Kidney tubule cell (primary cell): Measurements from ENCODE around the gene MYL11.
"Not testable (repeated sequence)": the region's sequence is repeated elsewhere in the genome, so short reads cannot be mapped to it uniquely, and the experiment has no call there.

Experiments
- DNase-seq: peaks from one replicate; pipeline ENCODE4 v3.0.0-alpha.2; 2018; ENCODE audit warnings: low spot score

The MYL11 gene, protein sequence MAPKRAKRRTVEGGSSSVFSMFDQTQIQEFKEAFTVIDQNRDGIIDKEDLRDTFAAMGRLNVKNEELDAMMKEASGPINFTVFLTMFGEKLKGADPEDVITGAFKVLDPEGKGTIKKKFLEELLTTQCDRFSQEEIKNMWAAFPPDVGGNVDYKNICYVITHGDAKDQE

DNA sequence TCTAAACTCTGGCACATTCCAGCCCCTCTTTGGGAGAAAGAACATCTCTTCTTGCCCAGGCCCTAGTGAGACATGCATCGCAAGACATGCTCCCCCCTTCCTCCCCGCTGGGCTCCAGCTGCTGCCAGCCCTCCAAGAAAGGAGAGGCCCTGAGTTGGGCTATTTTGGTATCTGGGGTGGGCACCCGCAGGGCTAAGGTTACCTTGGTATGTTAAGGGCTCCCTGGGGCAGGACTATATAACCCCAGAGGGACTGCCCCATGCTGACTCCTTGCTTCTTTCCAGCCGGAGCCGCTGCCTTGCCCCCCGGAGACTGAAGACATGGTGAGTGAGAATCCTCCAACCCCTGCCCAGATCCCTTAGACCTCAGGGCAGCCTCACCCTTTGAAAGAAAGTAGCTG, at the start of gene MYL11:
TSS of gene MYL11 (plus strand) at position 265 of the 400 bp plus-strand sequence. CDS start at position 321, 56 bp downstream.
- DNase-seq: no peak

DNA sequence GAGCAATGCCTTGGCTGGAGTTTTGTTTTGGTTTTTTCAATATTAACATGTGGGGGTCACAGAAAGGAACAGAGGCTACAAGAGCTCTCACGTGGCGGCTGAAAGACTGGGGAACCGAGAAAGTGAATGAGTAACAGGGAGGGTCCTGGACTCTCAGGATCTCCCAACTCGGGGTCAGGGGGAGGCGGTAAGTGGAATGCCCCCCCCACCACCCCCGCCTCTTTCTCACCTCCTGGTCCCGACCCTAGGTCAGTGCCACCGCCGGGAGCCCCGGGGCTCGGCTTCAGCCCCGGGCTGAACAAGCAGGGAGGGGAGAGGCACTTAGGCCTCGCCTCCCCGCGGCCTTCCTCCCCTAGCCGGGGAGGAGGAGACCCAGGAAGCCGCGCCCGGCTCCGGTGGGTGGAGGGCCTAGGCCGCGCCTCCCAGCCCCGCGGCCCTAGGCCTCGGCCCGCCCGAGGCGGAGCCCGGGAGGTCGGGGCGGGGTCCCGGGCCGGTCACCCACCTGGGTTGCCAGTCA, 40.1 kb upstream of the MYL11 start:
- DNase-seq: peak; percentile 88

DNA sequence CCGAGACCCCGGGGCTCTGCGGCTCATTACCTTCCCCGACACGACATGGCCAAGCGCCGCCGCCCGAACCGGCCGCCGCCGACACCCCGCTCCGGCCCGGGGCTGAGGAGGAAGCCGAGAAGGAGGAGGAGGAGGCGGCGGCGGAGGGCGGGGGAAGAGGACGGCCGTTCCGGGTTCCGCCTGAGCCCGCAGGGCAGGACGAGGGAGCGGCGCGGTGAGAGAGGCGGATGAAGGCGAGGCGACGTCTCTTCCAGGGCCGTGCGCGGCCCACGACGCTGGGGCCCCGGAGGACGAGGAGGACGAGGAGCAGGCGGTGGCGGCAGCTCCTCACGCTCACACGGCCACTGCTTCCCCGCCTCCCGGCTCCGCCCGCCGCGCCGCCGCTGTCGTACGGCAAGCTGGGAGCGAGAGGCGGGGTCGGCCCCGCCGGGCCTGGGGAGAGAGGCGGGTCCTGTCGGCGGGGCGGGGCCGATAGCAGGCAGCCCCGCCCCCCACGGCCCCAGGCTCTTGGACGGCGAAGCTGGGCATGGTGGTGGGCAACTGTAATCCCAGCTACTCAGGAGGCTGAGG, 39.5 kb upstream of the MYL11 start:
- peak; percentile 85 for DNase-seq

DNA sequence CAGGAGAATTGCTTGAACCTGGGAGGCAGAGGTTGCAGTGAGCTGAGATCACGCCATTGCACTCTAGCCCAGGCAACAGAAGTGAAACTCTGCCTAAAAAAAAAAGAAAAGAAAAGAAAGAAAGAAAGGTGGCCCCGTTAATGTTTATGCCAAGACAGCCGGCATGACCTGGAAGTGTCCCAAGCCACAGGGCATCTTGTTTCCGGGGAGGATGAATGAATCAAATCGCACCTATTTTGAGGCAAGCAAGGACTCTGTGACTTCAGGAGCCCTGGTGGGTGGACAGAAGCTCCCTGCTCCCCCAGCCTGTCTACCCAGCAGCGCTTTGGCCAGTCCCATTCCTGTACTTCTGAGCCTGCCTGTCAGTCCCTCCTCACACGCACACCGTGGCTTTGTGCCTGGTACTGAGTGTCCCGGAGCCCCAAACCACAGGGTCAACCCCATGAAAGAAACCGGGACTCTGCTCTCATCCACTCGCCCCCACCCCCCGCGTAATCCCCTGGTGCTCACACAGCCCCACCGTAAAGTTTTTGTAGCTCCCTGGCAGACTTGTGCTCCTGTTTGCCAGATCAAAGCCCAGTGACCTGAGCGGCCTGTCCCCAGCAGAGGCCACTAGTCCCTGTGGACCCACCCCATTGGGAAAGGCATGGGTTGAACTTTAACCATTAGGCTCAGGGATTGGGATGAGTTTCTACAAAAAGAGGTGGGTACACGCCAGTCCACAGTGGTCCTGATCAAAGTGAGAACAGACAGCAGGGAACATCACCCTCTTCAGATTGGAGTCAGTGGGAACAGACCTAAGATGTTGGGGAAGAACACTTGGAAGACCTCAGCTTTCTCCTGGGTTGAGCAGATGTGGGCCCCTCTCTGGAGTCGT, 38.8 kb upstream of the MYL11 start:
- peak; percentile 75 for DNase-seq

DNA sequence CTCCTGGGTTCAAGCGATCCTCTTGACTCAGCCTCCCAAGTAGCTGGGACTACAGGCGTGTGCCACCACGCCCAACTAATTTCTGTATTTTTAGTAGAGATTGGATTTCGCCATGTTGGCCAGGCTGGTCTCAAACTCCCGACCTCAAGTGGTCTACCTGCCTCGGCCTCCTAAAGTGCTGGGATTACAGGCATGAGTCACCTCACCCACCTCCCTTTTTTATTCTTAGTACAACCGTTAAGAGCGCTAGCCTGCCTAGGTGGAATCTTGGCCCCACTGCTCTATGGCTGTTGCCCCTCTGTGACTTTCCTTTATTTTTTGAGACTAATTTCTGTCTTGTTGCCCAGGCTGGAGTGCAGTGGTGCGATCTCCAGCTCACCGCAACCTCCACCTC, 36.6 kb upstream of the MYL11 start:
- DNase-seq: not testable (repeated sequence)

DNA sequence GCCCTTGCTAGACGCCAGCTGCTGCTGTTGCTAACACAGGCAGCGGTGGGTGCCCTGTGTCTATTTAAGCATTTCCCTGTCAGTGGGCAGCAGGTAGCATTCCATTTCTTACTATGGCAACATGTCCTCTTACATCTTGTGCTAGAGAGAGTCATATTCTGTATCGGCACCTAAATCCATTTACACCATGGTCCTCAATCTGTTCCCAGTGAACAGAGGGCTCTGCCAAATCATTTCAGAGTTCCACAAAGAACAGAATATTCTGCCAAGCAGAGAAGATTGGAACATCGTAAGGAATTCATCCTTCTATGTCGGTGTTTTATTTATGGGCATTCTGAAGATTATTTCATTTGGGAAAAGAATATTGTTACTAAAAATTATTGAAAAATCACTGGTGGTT, 35.9 kb upstream of the MYL11 start:
- DNase-seq: not testable (repeated sequence)

DNA sequence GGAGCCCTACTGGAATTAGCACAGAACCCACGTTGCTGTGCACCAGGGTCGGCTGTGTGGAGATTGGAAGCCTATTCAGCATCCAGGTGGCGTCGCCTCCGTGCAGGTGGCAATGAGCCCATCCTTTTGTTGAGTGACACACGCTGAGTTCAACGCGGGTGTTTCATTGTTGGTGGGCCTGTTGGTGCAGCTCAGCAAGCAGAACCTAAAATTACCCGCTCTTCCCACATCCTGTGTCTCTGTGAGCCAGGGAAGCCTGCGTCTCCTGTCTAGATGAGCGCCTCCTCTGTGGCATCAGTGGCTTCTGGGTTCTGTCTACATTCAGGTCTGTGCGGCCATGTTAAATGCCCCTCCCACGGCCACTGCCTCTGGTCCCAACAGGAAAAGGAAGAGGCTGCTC, 34.0 kb upstream of the MYL11 start:
- DNase-seq: no peak

DNA sequence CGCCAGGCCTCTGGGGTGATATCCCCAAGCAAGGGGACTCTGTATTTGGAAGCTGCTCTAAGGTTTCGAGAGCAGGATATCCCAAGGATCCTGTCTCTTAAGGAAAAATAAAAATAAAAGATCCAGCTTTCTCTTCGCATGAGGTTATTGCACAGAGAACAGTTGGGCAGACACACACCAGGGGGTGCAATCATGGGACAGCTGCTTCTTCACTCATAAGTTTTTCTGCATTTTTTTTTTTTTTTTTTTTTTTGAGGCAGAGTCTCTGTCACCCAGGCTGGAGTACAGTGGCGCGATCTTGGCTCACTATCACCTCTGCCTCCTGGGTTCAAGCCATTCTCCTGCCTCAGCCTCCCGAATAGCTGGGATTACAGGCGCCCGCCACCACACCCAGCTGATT, 32.6 kb upstream of the MYL11 start:
- DNase-seq: not testable (repeated sequence)

DNA sequence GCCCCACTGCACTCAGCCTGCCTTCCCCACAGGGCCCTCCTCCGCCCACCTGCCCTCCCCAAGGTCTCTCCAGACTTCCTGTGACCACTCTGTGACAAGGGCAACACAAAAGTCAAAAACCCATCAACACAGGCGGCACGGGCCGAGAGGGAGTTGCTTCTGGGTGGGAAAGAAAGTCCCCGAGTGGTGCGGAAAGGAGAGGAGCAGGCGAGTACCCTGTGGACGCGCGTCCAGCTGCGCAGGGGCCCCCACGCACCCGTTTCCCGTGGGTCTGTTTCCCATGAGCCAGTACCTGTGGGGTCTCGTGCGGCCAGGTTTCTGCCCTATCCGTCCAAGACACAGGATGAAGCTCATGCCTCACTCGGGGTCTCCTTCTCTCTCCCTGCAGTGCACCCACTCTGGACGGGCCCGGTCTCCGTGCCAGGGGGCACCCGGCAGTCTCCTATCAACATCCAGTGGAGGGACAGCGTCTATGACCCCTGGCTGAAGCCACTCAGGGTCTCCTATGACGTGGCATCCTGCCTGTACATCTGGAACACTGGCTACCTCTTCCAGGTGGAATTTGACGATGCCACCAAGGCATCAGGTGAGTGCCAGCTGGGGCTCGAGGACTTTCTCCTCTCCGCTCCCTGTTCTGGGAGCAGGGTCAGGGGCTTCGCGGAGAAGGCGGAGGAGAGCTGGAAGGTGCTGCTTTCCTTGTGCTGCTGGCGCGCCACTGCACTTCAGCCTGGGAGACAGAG, 31.7 kb upstream of the MYL11 start:
- DNase-seq: no peak

DNA sequence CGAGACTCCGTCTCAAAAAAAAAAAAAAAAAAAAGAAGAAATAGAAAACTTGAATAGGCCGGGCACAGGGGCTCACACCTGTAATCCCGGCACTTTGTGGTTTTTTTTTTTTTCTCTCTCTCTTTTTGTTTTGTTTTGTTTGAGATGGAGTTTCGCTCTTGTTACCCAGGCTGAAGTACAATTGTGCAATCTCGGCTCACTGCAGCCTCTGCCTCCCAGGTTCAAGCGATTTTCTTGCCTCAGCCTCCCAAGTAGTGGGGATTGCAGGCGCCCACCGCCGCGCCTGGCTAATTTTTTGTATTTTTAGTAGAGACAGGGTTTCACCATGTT, 31.1 kb upstream of the MYL11 start:
- DNase-seq: not testable (repeated sequence)

DNA sequence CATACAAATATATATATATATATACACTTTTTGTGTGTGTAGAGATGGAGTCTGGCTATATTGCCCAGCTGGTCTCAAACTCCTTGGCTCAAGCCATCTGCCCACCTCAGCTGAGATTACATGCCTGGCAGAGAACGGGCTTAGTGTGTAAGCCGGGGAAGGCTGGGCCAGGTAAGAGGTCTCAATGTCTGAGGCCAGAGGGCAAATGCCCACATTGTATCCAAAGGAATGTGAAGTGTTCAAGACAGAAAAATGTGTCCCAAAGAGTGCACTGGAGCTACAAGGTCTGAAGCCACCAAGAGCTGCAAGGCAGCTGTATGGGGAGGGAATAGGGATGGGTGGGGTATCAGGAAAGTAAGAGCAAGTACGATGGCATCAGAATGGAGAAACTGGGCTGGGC, 28.3 kb upstream of the MYL11 start:
- DNase-seq: no peak

DNA sequence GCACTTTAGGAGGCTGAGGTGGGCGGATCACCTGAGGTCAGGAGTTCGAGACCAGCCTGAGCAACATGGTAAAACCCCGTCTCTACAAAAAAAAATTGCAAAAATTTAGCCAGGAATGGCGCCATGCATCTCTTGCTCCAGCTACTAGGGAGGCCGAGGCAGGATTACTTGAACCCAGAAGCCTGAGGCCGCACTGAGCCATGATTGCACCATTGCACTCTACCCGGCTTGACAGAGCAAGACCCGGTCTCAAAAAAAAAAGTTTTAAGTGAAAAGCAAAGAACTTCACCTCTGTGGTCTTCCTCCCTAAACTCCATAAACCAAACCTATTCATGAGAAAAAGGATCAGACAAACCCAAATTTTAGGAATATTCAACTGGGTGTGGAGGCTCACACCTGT, 26.5 kb upstream of the MYL11 start:
- DNase-seq: no peak

DNA sequence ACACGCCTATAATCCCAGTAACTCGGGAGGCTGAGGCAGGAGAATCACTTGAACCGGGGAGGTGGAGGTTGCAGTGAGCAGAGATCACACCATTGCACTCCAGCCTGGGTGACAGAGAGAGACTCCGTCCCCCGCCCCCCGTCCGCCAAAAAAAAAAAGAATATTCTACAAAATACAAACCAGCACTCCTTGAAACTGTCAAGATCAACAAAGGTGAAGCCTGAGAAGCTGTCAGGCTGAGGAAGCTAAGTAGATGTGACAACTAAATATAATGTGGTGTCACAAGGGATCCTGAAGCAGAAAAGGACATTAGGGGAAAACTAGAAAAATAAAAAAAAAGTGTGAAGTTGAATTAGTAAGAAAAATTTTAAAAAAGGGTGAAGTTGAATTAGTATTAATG, 25.7 kb upstream of the MYL11 start:
- no peak for DNase-seq

DNA sequence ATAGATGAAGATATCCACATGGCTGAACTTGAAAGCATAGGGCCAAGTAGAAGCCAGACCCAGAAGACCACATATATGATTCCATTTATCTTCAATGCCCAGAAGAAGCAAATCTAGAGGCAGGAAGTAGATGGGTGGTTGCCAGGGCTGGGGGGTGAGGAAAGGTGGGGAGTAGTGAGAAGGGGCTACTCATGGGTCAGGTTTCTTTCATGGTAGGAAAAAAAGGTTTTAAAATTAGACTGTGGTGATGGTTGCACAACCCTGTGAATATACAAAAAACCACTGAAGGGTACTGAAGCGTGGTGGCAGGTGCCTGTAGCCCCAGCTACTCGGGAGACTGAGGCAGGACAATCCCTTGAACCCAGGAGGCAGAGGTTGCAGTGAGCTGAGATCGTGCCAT, 24.9 kb upstream of the MYL11 start:
- DNase-seq: peak; percentile 23

DNA sequence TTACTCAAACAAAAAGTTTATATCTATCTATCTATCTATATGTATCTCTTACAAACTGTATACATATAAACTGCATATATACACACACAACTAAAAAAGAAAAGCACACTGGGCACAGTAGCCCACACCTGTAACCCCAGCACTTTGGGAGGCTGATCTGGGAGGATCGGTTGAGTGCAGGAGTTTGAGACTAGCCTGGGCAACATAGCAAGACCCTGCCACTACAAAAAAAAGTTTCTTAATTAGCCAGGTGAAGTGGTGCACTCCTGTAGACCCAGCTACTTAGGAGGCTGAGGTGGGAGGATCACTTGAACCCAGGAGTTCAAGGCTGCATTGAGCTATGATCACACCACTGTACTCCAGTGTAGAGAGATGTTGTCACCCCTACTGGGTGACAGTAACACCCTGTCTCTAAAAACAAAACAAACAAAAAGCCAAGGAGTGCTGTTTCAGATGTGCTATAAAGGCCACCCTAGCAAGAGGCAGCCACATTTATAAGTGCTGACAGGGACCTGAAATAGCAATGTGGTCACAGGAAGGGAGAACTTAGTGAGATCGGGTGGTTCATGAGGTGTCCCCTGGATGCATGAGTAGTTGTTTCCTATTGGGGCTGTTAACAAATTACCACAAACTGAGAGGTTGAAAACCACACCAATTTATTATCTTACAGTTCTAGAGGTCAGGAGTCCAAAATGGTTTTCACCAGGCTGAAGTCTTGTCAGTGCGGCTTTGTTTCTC, 24.3 kb upstream of the MYL11 start:
- peak; percentile 41 for DNase-seq

DNA sequence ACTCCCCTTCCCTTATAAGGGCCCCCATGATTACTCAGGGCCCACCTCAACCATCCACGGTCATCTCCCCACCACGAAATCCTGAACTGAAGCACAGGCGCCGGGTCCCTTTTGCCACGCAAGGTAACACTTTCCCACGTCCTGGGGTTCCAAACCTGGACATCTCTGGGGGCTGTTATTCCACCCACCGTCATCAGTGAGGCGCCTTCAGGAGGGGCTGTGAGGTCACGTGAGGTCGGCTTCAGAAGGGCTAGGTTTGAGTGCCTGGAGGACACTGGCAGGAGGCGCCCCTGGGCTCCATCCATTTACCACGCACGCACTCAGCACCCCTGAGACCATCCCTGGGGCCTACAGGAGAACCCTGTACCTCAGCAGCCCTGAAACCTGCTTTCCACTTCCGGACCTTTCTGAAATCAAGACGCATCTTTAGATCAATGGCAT, 23.6 kb upstream of the MYL11 start:
- DNase-seq: no peak

DNA sequence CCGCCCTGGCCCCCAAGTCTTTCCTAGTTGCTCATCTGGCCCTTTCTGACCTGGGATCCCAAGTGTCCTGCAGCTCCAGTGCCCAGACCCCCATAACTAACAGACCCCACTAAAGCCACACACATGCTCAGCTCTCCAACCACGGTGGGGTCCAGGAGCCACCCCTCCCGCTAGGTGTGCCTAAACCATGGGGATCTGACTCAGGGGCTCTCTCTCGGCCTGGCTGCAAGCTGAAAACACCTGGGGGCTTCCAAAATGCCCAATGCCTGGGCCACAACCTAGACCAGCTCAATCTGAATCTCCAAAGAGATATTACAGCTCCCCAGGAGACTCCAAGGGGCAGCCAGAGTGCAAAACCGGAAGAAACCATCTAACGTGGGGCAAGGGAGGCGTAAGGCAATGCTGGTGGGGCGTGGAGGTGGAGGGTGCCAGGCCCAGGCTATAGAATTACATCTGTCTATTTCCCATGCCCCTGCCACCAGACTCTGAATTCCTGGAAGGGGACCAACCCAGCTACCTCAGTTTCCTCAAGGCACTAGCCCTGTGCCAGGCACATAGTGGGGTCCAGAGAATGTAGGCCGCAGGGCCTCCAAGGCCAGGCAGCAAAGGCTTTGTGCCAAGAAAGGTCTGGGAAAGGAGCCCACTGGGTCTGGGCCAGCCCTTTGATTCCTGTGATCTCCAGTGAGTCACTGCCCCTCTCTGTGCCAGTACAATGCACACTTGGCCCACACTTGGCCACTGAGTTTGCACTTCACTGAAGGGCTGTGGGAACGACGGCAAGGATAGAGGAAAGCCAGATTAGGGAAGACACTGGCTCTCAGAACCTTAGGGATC, 22.8 kb upstream of the MYL11 start:
- peak; percentile 73 for DNase-seq

DNA sequence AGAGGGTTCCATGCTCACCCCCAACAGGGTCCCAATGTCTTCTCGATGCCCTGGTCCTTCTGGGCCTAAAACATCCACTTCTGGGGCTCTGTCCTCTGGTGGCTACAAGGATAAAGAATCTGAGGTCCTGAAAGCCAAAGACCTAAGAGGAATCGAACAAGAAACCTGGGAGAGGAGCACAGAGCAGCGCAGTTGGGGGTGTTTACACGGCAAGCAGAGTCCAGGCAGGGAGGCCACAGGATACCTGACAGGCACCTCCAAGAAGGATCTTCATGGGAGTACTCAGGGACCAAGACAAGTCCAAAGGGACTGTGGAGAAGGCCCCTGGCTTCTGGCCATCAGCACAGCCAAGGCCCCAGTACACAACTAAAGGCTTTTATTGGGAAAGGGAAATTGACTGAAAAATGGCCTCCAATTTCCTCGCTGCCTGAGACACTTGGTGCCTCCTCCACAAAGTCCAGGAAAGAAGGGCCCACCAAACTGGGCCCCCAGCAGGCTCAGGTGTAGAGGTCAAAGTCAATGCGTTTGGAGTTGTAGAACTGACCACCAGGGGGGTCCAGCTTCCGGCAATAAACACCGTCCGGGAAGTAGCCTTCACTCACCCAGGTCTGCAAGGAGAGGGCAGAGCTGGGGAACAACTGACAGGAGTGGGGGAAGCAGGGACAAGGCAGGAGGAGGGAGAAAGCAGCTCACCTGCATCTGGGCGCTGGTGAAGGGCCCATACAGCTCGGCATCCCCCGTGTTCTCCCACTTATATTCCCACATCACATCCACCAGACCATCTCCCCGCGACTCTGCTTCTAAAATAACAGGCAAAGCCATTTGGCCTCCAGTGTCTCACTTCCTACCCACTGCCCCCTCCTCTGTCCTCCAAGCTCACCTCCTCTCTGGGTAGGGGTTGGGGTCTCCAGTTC, 21.9 kb upstream of the MYL11 start:
- DNase-seq: no peak

DNA sequence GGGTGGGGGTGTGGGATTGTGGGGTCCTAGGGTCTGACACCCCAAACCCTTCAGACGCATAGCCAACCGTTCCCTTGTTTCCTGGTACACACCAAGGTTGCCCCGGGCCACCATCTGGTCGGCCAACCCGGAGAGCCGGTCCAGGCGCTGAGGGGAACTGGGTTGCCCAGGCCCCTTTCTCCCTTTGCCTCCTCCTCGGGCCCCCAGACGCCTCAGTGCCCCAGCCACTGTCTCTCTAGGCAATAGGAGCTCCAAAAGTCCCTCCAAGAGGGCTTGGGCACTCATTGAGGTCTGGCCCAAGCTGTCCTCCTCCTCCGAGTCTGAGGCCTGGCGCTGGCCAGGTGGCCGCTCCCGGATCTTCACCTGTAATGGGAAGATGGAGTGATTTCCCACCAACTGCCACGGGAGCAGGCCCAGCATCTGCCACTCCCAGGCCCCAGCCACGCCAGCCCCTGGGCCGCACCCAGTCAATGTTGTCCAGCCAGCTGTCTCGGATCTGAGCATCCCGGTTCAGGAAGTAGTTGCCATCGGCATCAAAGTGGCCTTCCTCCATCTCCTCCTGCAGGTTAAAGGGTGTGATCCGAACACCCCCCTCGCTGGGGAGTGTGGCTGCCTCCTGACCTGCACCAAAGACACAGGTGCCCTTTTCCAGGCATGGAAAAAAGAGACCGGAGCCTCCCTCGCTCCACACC, 21.0 kb upstream of the MYL11 start:
- DNase-seq: no peak
